GM21515 (cell line): Measurements from ENCODE around the gene MAPK7.

Experiments used
- ATAC-seq: cut with Tn5 transposase; IDR thresholded peaks from one replicate; pipeline ENCODE4 v1.9.1; 2021; ENCODE audit not compliant: unreplicated experiment

The MAPK7 gene

DNA sequence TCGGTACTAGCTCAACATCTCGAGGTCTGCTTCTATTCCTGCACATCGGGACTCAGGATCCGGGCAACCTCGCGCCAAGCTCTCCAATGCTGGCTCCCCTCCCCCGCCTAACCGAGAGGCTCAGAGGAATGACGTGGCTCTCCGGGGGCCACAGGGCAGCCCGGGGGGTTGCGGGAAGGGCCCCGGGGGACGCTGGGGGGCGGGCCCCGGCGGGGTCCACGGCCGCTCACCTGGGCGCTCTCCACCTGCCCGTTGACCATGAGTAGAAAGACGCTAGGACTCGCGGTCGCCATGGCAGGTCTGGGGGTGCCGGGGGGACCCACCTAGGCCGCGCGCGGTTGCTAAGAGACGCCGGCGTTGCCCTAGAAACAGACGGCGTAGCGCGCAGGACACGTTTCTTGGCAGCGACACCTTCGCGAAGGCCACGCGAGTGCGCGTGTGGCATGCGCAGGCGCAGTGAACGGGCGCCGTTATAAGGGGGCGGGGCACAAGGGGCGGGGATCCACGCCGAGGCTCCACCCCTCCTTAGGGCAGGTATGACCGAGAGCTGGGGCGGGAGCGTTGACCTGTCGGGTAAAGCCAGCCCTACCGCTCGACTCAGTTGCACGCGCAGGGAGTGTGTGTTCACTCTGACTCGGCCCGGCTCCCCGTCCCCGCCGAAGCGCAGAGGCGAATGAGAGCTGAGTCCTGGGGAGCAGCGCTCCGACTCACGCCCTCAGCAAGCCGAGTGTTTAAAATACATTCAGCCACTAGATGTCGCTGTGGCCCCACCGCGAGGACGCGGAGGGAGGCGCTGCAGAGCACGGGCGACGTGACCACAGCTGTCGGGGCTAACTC lies 15.8 kb upstream of the MAPK7 start, which contains the start of gene B9D1:
TSS of gene B9D1 (minus strand) at position 447 of the 837 bp plus-strand sequence. CDS start at position 293, 154 bp downstream.
- ATAC-seq: peak; percentile 69

DNA sequence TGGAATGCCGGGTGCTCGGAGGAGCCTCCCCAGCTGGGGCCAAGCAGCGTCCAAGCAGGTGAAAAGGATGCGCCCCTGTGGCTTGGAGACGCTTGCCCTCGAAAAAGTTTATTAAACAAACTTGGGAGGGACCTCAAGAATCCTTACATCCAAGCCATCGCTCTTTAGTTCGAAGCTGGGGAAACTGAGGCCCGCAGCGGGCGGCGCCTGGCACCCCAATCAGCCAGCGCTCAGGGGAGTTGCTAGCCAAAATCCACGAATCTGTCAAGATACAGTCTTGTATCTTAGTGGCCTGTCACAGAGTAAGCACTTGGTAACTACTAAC lies 15.2 kb upstream of the MAPK7 start:
- no peak for ATAC-seq

DNA sequence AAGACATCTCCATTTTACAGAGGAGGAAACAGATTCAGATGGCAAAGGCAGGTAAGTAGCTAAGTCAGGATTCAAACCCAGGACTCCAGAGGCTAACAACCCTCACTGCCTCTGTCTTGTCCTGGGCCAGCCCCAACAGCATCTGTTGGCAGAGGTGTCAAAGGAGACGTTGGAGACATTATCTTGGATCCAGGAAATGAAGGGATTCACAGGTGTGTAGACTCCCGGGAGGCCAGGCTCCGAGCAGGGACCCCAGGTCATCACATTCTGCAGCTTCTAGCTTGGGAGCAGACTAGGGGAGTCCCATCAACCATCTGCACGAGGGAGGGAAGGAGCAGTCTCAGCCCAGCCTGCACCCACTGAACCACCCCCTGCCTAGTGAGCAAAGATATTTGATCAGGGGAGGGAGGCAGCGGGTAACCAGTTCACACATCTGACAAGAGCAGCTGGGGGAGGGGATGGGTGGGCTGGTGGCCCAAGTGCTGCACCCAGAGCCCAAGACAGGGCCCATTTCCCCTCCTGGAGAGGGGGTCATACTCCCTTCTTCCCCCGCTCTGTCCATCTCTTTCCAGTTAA lies 14.8 kb upstream of the MAPK7 start:
- ATAC-seq: no peak

DNA sequence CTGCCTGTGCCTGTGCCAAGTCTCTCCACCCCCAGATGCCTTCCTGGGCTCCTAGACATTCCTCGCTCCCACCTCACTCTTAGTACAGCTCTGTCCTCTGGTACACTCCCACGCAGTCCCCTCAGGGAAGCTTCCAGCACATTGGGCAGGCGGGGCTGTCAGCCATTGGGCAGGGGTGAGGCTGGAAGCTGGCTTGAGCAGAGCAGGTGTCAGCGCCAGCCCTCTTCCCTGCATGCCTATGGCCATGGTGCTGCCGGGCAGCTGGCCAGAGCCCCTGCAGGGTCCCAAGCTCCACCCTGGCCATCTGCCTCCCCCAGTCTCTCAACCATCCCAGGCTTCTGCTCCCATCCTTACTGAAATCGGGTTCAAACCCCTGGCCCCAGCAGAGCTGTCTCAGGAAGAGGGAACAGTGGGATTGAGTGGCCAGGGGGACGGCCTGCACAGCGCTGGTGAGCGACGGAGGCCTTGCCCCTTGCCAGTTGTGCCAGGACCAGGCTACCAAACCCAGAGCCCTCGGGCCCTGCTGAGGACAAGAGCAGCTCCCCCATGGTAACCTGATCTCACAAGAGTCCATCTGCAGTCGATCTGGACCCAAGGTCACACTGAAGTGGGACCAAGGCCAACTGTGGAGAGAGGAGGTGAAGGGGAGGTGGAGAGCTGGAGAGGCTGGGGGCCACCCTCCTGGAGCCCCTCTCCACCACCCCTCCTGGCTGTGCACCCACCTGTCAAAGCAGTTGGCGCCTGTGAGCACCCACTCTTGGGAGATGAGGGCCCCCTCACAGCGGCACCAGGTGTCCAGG lies 13.4 kb upstream of the MAPK7 start:
- no peak for ATAC-seq

DNA sequence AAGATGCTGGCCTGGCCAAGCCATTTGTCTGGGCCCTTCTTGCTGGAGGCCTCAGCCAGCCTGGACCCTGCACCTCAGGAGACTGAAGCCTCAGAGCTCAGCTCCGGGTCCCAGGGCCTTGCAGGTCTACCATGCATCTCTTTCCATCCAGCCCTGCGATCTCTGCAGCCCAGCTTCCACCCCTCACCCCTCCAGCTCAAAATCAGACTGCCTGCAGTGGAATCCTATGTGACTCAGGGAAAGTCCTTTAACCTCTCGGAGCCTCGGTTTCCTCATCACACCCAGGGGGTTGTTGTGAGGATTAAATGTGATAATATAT lies 12.8 kb upstream of the MAPK7 start:
- no peak for ATAC-seq

DNA sequence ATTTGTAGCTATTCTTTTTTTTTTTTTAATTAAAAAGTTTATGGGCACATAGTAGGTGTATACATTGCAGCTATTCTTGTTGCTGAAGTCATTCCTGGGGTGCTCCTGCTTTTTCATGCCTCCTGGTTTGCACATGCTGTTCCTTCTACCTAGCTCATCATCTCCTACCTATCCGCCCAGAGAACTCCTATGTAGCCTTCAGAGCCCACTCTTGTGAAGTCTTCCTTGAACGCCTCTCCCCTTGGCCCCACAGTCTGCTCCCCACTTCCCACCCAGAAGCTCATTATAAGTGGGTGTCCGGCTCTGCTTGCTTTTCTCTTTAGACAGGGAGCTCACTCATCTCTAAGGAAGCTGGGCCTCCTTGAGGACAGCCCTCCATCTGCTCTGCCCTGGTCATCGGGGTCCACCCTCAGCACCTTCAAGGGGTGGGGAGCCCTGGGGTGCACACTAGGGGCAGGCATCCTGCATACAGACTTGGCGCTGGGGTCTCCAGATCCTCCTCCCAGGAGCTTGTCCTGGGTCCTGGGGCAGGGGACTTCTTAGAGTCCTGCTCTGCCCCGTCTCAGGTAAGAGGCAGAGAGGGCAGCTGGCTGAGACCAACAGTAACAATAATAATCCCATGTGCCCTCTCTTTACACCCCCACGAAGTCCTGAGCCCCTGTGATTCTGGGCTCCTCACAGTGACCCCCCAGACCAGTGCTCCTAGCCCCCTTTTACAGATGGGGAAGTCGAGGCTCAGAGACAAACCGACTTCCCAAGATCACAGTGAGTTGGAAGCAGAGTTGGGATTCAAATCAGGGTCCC lies 12.3 kb upstream of the MAPK7 start:
- no peak for ATAC-seq

DNA sequence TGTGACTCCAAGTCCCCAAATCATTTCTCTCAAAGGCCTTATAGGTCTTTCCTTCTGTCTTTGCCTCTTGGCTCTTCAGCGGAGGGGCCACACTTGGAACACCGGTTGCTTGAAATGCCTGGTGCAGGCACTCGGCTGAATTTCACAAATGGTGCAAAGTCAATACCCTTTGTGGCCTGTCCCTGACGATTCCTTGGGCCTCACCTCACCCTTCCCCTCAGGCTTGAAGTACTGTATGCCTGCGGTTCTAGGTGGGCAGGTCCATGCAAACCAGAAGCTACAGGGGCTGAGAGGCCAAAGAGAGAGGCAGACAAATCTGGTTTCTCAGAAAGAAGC lies 11.7 kb upstream of the MAPK7 start:
- ATAC-seq: no peak

DNA sequence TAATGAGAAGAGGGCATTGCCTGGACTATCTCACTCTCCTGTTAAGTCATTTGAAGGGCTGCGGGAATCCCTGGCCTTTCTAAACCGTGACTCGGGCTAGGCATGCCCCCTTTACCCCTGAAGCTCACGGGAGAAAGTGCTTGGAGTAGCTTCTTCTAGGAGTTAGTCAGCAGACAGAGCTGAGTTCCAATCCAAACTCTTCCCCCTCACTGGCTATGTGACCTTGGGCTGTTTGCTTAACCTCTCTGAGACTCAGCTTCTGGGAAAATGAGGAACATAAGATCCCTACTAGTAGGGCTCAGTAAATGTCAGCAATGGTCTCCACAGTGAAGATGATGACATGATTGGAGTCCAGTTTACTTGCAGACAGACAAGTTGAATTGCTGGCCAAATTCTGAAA lies 10.1 kb upstream of the MAPK7 start:
- ATAC-seq: no peak

DNA sequence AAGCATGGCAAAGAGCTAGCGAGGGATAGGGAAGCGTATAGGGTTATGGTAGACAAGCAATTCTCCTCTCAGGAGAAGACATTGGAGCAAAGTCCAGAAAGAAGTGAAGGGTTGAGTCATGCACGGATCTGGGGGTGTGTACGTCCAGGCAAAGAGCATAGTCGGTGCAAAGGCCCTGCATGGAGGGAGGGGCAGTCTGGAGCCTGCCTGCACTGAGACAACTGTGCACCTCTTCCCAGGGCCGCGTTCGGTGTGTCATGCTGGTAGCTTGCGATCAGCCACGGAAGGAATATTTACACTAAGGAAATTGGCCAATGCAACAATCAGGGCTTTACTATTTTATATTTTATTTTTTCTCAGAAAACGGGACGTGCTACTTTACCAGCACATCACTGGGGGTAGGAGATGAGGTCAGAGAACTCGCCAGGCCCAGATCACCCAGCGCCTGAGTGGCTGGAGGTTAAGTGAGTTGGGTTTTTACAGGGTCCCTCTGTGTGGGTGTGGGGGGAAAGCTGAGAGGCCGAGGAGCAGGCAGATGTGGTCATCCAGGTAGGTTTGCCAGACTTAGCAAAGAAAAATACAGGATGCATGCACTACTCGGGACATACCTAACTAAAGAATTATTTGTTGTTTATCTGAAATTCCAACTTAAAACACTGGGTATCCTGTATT lies 9.1 kb upstream of the MAPK7 start:
- no peak for ATAC-seq

DNA sequence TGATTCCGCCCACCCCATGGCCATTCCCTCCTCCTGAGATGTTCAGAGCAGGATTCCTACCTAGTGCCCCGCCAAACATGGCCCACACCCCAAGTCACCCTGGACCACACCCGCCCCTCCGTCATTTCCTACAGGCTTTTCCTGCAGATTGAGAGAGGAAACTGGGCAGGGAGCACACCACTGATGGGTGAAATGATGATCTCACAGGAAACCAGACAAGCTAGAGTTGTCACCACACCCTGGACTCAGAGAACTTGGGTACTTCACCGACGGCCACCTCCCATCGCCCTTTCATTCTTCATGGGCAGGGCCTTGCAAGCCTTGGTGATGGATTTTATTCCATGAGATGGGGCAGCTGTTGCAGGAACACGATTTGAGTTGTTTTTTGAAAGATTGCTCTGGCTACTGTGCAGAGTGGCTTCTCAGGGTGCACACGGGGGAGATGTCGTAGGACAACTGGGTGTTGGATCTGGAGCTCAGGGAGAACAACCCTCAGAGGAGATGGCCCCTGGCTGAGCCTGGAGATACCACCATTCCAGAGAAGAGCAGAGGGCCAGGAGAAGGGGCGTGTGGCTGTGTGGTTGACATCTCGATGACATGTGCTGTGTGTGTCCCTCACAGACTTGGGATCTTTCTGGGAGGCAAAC lies 8.3 kb upstream of the MAPK7 start:
- no peak for ATAC-seq

DNA sequence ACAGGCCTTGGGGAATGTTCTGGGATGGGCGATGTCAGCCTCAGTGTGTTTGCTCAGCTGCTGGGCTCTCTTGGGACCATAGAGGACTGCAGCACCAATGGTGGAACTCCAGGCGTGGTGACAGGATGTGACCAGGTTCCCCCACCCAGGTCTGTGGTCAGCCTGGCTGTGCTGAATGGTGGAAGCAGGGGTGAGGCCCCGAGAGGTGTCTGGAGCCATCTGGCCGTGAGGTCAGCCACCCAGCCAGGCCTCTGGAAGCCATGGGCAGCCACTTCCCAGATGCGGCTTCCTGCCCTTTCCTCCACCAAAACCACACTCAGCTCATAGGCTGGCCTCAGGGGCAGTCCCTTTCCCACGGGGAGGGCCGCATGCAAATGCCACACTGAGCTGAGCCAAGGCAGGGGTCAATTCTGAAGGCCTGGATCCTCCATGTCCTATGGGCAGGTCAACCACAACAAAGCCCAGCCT lies 7.8 kb upstream of the MAPK7 start:
- no peak for ATAC-seq

DNA sequence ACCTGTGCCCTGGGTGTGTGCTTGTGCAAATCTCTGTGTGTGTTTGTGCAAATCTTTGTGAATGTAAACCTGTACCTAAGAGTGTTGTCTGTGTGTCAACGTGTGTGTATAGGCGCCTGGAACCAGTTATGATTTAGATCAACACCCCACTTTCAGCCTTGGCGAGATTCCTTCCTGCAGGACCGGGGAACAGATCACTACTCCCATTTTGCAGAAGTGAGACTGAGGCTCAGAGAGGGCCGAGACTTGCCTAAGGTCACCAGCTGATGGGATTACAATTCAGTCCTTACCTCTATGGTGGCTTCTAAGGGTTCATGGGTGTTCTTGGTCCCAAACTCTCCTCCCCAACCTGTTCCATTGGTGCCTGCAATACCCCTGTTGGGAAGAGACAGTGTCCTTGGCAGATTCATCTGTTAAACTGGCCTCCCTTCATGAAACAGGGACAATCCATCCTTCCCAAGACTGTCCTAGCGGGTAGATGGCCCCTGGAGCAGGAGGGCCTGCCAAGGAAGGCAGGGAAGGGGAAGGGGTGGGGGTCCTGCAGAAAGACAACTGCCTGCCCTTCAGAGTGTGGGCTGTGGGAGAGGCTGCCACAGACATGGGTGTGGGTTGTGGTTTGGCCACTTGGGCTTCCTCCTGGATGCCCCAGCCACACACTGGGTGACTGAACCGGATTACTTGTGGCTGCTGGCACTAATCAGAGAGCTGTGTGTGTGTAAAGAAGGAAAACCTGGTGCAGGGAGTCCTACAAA lies 6.9 kb upstream of the MAPK7 start:
- ATAC-seq: no peak

DNA sequence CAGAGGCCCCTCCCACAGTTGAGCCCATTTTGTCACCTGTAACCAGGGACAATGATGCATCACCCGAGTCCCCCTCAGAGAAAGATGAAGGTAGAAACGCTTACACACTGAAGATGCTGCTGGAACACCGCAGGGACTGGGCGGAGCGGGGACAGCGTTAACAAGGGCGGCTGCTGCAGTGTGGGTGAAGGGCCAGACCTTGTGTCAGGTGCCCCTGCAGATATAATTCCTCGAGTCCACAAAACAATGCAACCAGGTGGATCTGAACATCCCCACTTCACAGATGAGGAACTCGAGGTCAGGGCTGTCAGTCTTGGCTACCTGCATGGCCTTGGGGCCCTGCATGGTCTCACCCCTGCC lies 6.3 kb upstream of the MAPK7 start:
- no peak for ATAC-seq

DNA sequence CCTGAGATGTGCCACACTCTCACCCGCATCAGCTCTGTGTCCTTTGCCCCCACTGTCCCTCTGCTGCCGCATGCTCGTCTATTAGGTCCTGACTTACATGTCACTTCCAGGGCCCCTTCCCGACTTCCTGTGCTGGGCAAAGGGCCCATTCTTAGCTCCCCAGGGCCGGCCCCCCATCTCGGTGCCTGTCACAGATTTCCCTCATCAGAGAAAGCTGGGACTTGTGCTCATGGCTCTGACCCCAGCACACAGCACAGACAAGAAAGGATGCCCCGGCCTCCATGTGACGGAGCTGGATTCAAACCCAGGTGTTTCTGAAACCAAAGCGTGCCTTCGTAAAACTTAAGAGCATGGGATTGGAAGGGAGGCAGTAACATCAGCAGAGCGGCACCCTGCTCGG lies 5.9 kb upstream of the MAPK7 start:
- no peak for ATAC-seq

DNA sequence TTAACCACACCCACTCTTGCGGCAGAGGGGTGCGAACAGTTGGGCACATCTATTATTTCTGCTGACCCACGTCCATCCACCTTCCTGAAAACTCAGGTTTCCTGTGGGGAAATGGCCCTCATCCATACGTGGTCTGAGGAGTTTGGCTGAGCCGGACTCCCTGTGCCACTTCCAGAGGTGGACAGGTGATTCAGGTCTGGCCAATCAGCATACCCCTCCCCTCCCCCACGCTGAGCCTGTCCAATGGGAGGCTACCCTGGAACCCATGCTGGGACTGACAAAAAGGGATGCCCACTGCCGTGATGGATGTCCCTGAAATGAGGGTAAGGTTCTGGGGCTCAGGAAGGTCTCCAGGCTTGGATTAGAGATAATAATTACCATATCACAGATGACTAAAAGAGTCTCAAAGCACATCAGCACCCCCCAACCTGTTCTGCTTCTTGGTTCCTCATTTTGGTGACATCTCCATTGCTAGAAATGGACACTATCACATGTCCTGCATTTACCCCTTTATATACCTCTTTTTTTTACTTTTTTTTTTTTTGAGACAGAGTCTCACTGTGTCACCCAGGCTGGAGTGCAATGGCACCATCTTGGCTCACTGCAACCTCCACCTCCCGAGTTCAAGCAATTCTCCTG lies 5.3 kb upstream of the MAPK7 start:
- no peak for ATAC-seq

DNA sequence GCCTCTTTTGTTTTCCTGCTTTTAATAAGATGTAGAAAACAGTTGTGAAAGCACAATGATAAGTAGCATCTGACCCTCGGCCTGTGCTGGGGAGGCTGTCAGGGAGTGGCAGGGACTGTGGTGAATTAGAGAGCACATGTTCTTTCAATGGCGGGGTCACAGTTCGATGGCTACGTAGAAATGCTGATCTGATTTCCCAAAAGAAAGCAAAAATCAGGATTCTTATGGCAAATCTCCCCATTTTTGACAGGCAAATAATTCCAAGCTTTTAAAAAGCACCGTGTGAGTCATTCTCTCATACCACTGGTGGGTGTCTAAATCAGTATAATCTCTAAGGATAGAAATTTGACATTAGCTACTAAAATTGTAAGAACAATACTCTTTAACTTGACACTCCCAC lies 4.2 kb upstream of the MAPK7 start:
- no peak for ATAC-seq

DNA sequence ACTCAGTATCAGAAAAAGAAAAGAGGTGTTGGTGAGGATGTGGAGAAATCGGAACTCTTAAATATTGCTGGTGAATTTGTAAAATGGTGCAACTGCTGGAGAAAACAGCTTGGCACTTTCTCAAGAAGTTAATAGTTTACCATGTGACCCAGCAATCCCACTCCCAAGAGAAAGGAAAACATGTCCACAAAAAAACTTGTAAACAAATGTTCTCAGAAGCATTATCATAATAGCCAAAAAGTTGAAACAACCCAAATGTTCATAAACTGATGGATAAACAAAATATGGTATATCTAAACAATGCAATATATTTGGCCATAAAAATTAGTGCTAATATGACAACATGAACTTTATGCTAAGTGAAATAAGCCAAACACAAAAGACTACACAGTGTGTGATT lies 2.6 kb upstream of the MAPK7 start:
- ATAC-seq: no peak

DNA sequence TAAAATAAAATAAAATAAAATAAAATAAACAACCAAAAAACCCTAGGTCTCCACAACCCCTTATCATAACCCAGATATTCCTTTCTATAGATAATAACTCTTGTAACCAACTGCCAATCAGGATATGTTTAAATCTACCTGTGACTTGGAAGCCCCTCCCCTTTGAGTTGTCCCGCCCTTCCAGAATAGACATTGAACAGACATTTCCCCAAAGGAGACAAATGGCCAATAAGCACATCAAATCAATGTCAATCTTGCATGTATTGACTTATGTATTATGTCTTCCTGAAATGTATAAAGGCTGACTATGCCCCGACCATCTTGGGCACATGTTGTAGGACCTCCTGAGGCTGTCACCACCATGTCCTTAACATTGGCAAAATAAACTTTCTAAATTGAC lies 1.5 kb upstream of the MAPK7 start:
- ATAC-seq: no peak
